Smooth muscle cell (in vitro differentiated cells): ENCODE data around the gene SCN7A. TPM values are rescaled to one million over a fixed set of nuclear protein-coding genes. Genes with fewer than 3 reads are reported as not detected.
"Not testable (repeated sequence)": the region's sequence is repeated elsewhere in the genome, so short reads cannot be mapped to it uniquely, and the experiment has no call there.

Source experiments
- DNase-seq: peaks from one replicate; lab custom pipeline; 2025; ENCODE audit not compliant: unreplicated experiment; lab: John Stamatoyannopoulos, UW
- H2AFZ ChIP-seq: fragments of 200-600 bp; sonication (generic); 2 replicates; pipeline ENCODE4 v1.6.0; 2016; ENCODE audit warnings: antibody characterized with exemption, low read depth, mild to moderate bottlenecking
- H3F3A ChIP-seq: fragments of 200-600 bp; sonication (generic); 2 replicates; pipeline ENCODE4 v1.6.0; 2017; ENCODE audit warnings: antibody characterized with exemption, low read depth
- H3K27ac ChIP-seq: fragments of 200-600 bp; sonication (generic); 2 replicates; pipeline ENCODE4 v1.5.1; 2016; ENCODE audit warnings: low read depth, mild to moderate bottlenecking
- H3K27me3 ChIP-seq: fragments of 200-600 bp; sonication (generic); 2 replicates; pipeline ENCODE4 v1.6.1; 2016; ENCODE audit warnings: low read depth, mild to moderate bottlenecking
- H3K36me3 ChIP-seq: fragments of 200-600 bp; sonication (generic); 2 replicates; pipeline ENCODE4 v1.5.1; 2016; ENCODE audit warnings: low read depth
- H3K4me1 ChIP-seq: fragments of 200-600 bp; sonication (generic); 2 replicates; pipeline ENCODE4 v1.5.1; 2016; ENCODE audit warnings: low read depth
- H3K4me2 ChIP-seq: fragments of 200-600 bp; sonication (generic); 2 replicates; pipeline ENCODE4 v1.6.0; 2016; ENCODE audit warnings: mild to moderate bottlenecking
- H3K4me3 ChIP-seq: fragments of 200-600 bp; sonication (generic); 2 replicates; pipeline ENCODE4 v1.5.1; 2016; ENCODE audit warnings: mild to moderate bottlenecking
- H3K79me2 ChIP-seq: fragments of 200-600 bp; sonication (generic); 2 replicates; pipeline ENCODE4 v1.6.0; 2016; ENCODE audit warnings: low read depth, mild to moderate bottlenecking
- H3K9ac ChIP-seq: fragments of 200-600 bp; sonication (generic); 2 replicates; pipeline ENCODE4 v1.6.0; 2016; ENCODE audit warnings: low read depth
- H3K9me3 ChIP-seq: fragments of 200-600 bp; sonication (generic); replicated peaks from 2 replicates; pipeline ENCODE4 v1.5.1; 2016; ENCODE audit warnings: low read depth
- H4K20me1 ChIP-seq: fragments of 200-600 bp; sonication (generic); 2 replicates; pipeline ENCODE4 v1.6.0; 2016; ENCODE audit warnings: low read depth
- CTCF ChIP-seq: fragments of 200-600 bp; sonication (generic); IDR thresholded peaks from 2 replicates; pipeline ENCODE4 v1.5.1; 2017; ENCODE audit warnings: borderline replicate concordance, mild to moderate bottlenecking, antibody characterized with exemption; ENCODE audit not compliant: insufficient read depth, poor library complexity, severe bottlenecking
- WGBS: methylation state at CpG from one replicate; pipeline ENCODE4 v1.1.7; 2016; ENCODE audit warnings: low lambda C conversion rate; 5-methylcytosine and 5-hydroxymethylcytosine counted together
- polyA plus RNA-seq: library from polyadenylated mRNA; unstranded; fragments of >200 nt; fragmentation: Nextera tagmentation; extraction: Ambion mirVana; gene quantifications from 2 replicates; pipeline ENCODE4 v1.2.1, GENCODE V29; 2016
- total RNA-seq: library from RNA; depleted of rRNA; stranded (reverse); fragments of >200 nt; gene quantifications from 2 replicates; pipeline ENCODE4 v1.2.3, GENCODE V29; 2014

Gene SCN7A
- total and polyA plus RNA-seq, 2 experiments from 2014 or later = not detected

- Histone ChIP-seq H3K4me1 (no peaks in the 10 kb centered on the region), H2AFZ (no peak overlapping the region), H3K36me3 (no peaks in the 10 kb centered on the region), H3K4me3 (no peak overlapping the region), H3K27me3 (peaks cover 3% of the 10 kb centered on the region), H3K27ac (no peak overlapping the region), H3K79me2 (no peaks in the 10 kb centered on the region), H3F3A (no peaks in the 10 kb centered on the region), H4K20me1 (no peaks in the 10 kb centered on the region), H3K9ac (no peak overlapping the region), H3K9me3 (no peaks in the 10 kb centered on the region), H3K4me2 (no peak overlapping the region)
- WGBS = 78% methylated on average over 5 of the region's 5 CpGs
- DNase-seq = no peak
- no peak for TF ChIP-seq CTCF
Measured at GRCh38 chr2:166468124-166469024, 25.7 kb downstream of the SCN7A start.

GRCh38 chr2:166464187-166464586, 29.9 kb downstream of the SCN7A start:
- no peaks in the 10 kb centered on the region for H3K79me2 ChIP-seq
- TF ChIP-seq CTCF = no peak
- no peaks in the 10 kb centered on the region for H3K9me3 ChIP-seq
- no peaks in the 10 kb centered on the region for H3K36me3 ChIP-seq
- no peak overlapping the region for H2AFZ ChIP-seq
- no peak overlapping the region for H3K4me3 ChIP-seq
- H3K9ac ChIP-seq = no peak overlapping the region
- no peak overlapping the region for H3K4me2 ChIP-seq
- 91% methylated on average over 1 of the region's 1 CpG for WGBS
- H3K27me3 ChIP-seq = no peaks in the 10 kb centered on the region
- DNase-seq = no peak
- H3K27ac ChIP-seq = no peak overlapping the region
- H3F3A ChIP-seq = no peaks in the 10 kb centered on the region
- H4K20me1 ChIP-seq = no peaks in the 10 kb centered on the region
- no peaks in the 10 kb centered on the region for H3K4me1 ChIP-seq

- no peak for TF ChIP-seq CTCF
- H3K79me2 ChIP-seq = no peaks in the 10 kb centered on the region
- no peaks in the 10 kb centered on the region for H3F3A ChIP-seq
- no peaks in the 10 kb centered on the region for H3K4me1 ChIP-seq
- H3K36me3 ChIP-seq = no peaks in the 10 kb centered on the region
- no peak overlapping the region for H3K9ac ChIP-seq
- no peak overlapping the region for H3K4me3 ChIP-seq
- H4K20me1 ChIP-seq = no peaks in the 10 kb centered on the region
- 97% methylated on average over 5 of the region's 5 CpGs for WGBS
- H3K9me3 ChIP-seq = no peaks in the 10 kb centered on the region
- no peak overlapping the region for H3K4me2 ChIP-seq
- DNase-seq = no peak
- no peak overlapping the region for H3K27ac ChIP-seq
- H2AFZ ChIP-seq = no peak overlapping the region
- H3K27me3 ChIP-seq = no peaks in the 10 kb centered on the region
Measured at GRCh38 chr2:166463640-166464039, 30.4 kb downstream of the SCN7A start.

GRCh38 chr2:166458674-166459073, 35.4 kb downstream of the SCN7A start:
- Histone ChIP-seq H3K9ac (no peak overlapping the region), H4K20me1 (no peaks in the 10 kb centered on the region), H3K27me3 (no peaks in the 10 kb centered on the region), H3K4me2 (no peak overlapping the region), H3F3A (no peaks in the 10 kb centered on the region), H3K27ac (no peak overlapping the region), H3K79me2 (no peaks in the 10 kb centered on the region), H3K9me3 (no peaks in the 10 kb centered on the region), H3K4me1 (no peaks in the 10 kb centered on the region), H2AFZ (no peak overlapping the region), H3K36me3 (no peaks in the 10 kb centered on the region), H3K4me3 (no peak overlapping the region)
- TF ChIP-seq CTCF = no peak
- DNase-seq = no peak
- 96% methylated on average over 1 of the region's 1 CpG for WGBS

GRCh38 chr2:166455823-166456222, 38.2 kb downstream of the SCN7A start:
- not testable (repeated sequence) for H3K27me3 ChIP-seq, H3K9ac ChIP-seq, H3K4me3 ChIP-seq, H2AFZ ChIP-seq, H3F3A ChIP-seq, H3K4me2 ChIP-seq, H4K20me1 ChIP-seq, H3K79me2 ChIP-seq, H3K36me3 ChIP-seq, H3K9me3 ChIP-seq, H3K4me1 ChIP-seq, H3K27ac ChIP-seq, DNase-seq
- whole genome bisulfite sequencing = 91% methylated on average over 4 of the region's 4 CpGs
